HepG2 (cell line): ENCODE results near the gene NRSN2. TPM values are rescaled to one million over a fixed set of nuclear protein-coding genes. Genes with fewer than 3 reads are reported as not detected.

ENCODE experiments used
- GATAD1 ChIP-seq: IDR thresholded peaks from 2 replicates; pipeline ENCODE4 v1.6.1; 2016; ENCODE audit warnings: missing genetic modification reagents, missing compliant biosample characterization
- HNRNPUL1 ChIP-seq: fragments of 200-400 bp; formaldehyde crosslinking; IDR thresholded peaks from 2 replicates; pipeline ENCODE4 v1.6.1; 2017; ENCODE audit warnings: low read depth, mild to moderate bottlenecking, low read length, moderate library complexity
- MED13 ChIP-seq: sonication (generic); formaldehyde crosslinking; IDR thresholded peaks from 2 replicates; pipeline ENCODE4 v1.5.0; 2020; ENCODE audit warnings: missing genetic modification reagents
- MEIS2 ChIP-seq: sonication (generic); formaldehyde crosslinking; IDR thresholded peaks from 2 replicates; pipeline ENCODE4 v1.9.0; 2021; ENCODE audit warnings: mild to moderate bottlenecking, missing genetic modification reagents
- NONO ChIP-seq, 2 experiments: fragments of 450-650 bp in 1 of 2; sonication (generic) in 1 of 2; formaldehyde crosslinking in 1 of 2; IDR thresholded peaks in 1 of 2; conservative IDR thresholded peaks in 1 of 2; 2 replicates each; pipeline versions ENCODE4 v1.6.1 to v1.8.0; 2017 to 2022; ENCODE audit warnings: mild to moderate bottlenecking in 1 of 2, missing genetic modification reagents in 1 of 2, moderate library complexity in 1 of 2
- TRIM24 ChIP-seq: sonication (generic); formaldehyde crosslinking; IDR thresholded peaks from 2 replicates; pipeline ENCODE4 v1.8.0; 2022; ENCODE audit warnings: mild to moderate bottlenecking, missing genetic modification reagents
- ZNF207 ChIP-seq: fragments of 450-650 bp; IDR thresholded peaks from 2 replicates; pipeline ENCODE4 v1.6.1; 2016; ENCODE audit warnings: antibody characterized with exemption, borderline replicate concordance
- ZNF274 ChIP-seq: sonication (generic); formaldehyde crosslinking; IDR thresholded peaks from 2 replicates; pipeline ENCODE4 v1.5.1; 2020; ENCODE audit warnings: mild to moderate bottlenecking, missing genetic modification reagents
- ZNF280D ChIP-seq: sonication (generic); formaldehyde crosslinking; IDR thresholded peaks from 2 replicates; pipeline ENCODE4 v1.5.1; 2020; ENCODE audit warnings: mild to moderate bottlenecking, missing genetic modification reagents
- ZNF281 ChIP-seq: sonication (generic); formaldehyde crosslinking; IDR thresholded peaks from 2 replicates; pipeline ENCODE4 v1.4.0; 2020; ENCODE audit warnings: missing genetic modification reagents, borderline replicate concordance
- ZNF572 ChIP-seq: sonication (generic); formaldehyde crosslinking; IDR thresholded peaks from 2 replicates; pipeline ENCODE4 v1.5.1; 2020; ENCODE audit warnings: mild to moderate bottlenecking, missing genetic modification reagents
- ZNF639 ChIP-seq: conservative IDR thresholded peaks from 2 replicates; pipeline ENCODE4 v1.6.1; 2018; ENCODE audit warnings: missing genetic modification reagents
- ZNF773 ChIP-seq: sonication (generic); formaldehyde crosslinking; IDR thresholded peaks from 2 replicates; pipeline ENCODE4 v1.4.0; 2020; ENCODE audit warnings: missing genetic modification reagents, borderline replicate concordance
- polyA plus RNA-seq, 8 experiments: library from polyadenylated mRNA; depleted of rRNA in 3 of 8; stranded (reverse) in 7 of 8; unstranded in 1 of 8; fragments of >200 nt; fragmentation: Illumina TruSeq in 4 of 8; extraction: Trizol in 4 of 8; gene quantifications; 2 replicates each; pipeline versions ENCODE4 v1.2.1 to v1.2.3, GENCODE V29; 2011 to 2016; ENCODE audit warnings: low read depth in 4 of 8, missing spikeins in 1 of 8, mixed read lengths in 1 of 8; ENCODE audit not compliant: insufficient read depth in 1 of 8
- total RNA-seq, 5 experiments: library from RNA; depleted of rRNA; stranded (reverse); fragments of >200 nt; fragmentation: Illumina TruSeq; extraction: Trizol; gene quantifications; 2 replicates each; pipeline ENCODE4 v1.2.3, GENCODE V29; 2016; ENCODE audit warnings: low read depth in 1 of 5
- TF ChIP-seq, protein P1 (sequence below): sonication (generic); formaldehyde crosslinking; conservative IDR thresholded peaks from 2 replicates; pipeline ENCODE4 v1.8.0; 2022; ENCODE audit warnings: low read depth, missing genetic modification reagents
- TF ChIP-seq, protein P2 (sequence below): sonication (generic); formaldehyde crosslinking; IDR thresholded peaks from 2 replicates; pipeline ENCODE4 v1.4.0; 2020; ENCODE audit warnings: missing genetic modification reagents

Gene NRSN2
- total and polyA plus RNA-seq, 2 of the 13 experiments (the other 11 are each of a cell fraction or from before 2014, with no cell fraction given): 32.3 to 49.4 TPM

DNA sequence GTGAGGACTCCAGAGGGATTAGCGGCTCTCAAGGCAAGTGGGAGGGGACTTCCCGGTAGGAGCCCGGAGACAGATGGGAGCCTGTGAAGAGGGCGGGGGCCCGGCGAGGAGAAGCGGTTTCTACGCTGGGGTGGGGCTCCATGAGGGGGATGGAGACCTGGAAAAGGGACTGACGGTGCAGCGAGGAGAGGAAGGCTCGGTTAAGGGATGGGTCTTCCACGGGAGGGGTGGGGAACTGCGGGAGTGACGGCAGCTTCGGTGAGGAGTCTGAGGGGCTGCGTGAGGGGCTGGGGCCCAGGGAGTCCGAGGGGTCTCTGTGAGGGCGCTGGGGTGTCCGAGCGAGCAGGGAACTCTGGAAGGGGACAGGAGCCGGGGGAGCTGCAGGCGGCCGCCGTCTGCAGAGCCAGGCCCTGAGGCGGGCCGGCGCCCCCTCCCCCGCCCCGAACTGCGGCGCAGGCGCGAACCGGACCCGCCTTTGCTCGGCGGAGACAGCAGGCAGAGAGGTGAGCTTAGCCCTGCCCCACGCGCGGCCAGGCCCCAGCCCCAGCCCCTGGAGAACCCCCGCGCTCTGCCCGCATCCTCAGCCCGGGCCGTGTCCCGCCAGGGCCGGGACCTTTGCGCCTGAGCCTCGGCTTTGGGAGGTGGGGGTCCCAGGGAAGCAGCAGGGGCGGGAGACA is at the start of gene NRSN2 (continued):
- TF ChIP-seq HNRNPUL1 (no peak), TRIM24 (CRISPR knock-in tag) (no peak), ZNF207 (no peak), ZNF773 (CRISPR knock-in tag) (0 out of 2 replicates have a peak, but pooled peaks have one; percentile 40), MED13 (peak; percentile 12; the same call in 1 of the 2 replicates), ZNF572 (CRISPR knock-in tag) (0 out of 2 replicates have a peak, but pooled peaks have one; percentile 77), ZNF281 (CRISPR knock-in tag) (peak; percentile 58; the same call in 1 of the 2 replicates), GATAD1 (CRISPR knock-in tag) (peak; percentile 56; the same call in 1 of the 2 replicates), MEIS2 (CRISPR knock-in tag) (peak; percentile 79; the same call in 1 of the 2 replicates), ZNF280D (0 out of 2 replicates have a peak, but pooled peaks have one; percentile 5), ZNF639 (CRISPR knock-in tag) (peak; percentile 52; the same call in 1 of the 2 replicates), NONO (IDR thresholded peaks at IDR 0.05) (no peak), NONO (CRISPR knock-in tag; conservative IDR thresholded peaks at IDR 0.05) (peak; percentile 53; the same call in 1 of the 2 replicates), ZNF274 (CRISPR knock-in tag) (0 out of 2 replicates have a peak, but pooled peaks have one; percentile 39)
- TF ChIP-seq, protein P1, sequence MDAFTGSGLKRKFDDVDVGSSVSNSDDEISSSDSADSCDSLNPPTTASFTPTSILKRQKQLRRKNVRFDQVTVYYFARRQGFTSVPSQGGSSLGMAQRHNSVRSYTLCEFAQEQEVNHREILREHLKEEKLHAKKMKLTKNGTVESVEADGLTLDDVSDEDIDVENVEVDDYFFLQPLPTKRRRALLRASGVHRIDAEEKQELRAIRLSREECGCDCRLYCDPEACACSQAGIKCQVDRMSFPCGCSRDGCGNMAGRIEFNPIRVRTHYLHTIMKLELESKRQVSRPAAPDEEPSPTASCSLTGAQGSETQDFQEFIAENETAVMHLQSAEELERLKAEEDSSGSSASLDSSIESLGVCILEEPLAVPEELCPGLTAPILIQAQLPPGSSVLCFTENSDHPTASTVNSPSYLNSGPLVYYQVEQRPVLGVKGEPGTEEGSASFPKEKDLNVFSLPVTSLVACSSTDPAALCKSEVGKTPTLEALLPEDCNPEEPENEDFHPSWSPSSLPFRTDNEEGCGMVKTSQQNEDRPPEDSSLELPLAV (CRISPR knock-in tag): no peak
- TF ChIP-seq, protein P2, sequence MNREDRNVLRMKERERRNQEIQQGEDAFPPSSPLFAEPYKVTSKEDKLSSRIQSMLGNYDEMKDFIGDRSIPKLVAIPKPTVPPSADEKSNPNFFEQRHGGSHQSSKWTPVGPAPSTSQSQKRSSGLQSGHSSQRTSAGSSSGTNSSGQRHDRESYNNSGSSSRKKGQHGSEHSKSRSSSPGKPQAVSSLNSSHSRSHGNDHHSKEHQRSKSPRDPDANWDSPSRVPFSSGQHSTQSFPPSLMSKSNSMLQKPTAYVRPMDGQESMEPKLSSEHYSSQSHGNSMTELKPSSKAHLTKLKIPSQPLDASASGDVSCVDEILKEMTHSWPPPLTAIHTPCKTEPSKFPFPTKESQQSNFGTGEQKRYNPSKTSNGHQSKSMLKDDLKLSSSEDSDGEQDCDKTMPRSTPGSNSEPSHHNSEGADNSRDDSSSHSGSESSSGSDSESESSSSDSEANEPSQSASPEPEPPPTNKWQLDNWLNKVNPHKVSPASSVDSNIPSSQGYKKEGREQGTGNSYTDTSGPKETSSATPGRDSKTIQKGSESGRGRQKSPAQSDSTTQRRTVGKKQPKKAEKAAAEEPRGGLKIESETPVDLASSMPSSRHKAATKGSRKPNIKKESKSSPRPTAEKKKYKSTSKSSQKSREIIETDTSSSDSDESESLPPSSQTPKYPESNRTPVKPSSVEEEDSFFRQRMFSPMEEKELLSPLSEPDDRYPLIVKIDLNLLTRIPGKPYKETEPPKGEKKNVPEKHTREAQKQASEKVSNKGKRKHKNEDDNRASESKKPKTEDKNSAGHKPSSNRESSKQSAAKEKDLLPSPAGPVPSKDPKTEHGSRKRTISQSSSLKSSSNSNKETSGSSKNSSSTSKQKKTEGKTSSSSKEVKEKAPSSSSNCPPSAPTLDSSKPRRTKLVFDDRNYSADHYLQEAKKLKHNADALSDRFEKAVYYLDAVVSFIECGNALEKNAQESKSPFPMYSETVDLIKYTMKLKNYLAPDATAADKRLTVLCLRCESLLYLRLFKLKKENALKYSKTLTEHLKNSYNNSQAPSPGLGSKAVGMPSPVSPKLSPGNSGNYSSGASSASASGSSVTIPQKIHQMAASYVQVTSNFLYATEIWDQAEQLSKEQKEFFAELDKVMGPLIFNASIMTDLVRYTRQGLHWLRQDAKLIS (CRISPR knock-in tag): no peak
